Choroid plexus epithelial cell (primary cell): ENCODE measurements around the gene RALB.
A peak's percentile ranks its signal among the peaks of the same experiment; 100 is the strongest.

Source experiments
- DNase-seq: peaks from one replicate; pipeline ENCODE4 v3.0.0-alpha.2; 2010; ENCODE audit warnings: low read depth
- H3K4me3 ChIP-seq: 2 replicates; pipeline ENCODE4 v1.5.1; 2011; ENCODE audit warnings: low read depth, mild to moderate bottlenecking, control low read depth, low read length, moderate library complexity
- CTCF ChIP-seq: conservative IDR thresholded peaks from 2 replicates; pipeline ENCODE4 v1.5.1; 2011; ENCODE audit warnings: low read depth, mild to moderate bottlenecking, control low read depth, inconsistent platforms, low read length, moderate library complexity

Gene RALB

DNA sequence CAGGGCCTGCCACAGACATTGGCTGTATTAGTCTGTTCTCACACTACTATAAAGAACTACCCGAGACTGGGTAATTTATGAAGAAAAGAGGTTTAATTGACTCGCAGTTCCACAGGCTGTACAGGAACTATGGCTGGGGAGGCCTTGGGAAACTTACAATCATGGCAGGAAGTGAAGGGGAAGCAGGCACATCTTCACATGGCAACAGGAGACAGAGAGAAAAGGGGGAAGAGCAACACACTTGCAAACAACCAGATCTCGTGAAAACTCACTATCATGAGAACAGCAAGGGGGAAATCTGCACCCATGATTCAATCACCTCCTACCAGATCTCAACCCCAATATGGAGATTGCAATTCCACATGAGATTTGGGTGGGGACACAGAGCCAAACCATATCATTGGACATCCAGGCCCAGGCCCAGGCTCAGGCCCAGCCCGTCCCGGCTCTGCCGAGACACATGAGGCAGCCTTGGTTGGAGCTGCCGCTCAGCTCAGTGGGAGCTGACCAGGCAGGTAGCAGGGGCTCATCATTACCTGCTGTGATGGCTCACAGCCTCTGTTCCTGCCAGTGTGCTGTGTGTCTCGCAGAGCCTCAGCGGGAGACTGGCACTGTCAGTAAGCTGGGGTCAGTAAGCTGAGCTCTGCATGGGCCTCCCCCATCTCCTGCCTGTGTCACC, 8.6 kb upstream of the RALB start:
- DNase-seq: no peak
- no peak overlapping the region for H3K4me3 ChIP-seq
- TF ChIP-seq CTCF: no peak

- H3K4me3 ChIP-seq: no peak overlapping the region
Measured at GRCh38 chr2:120244656-120245519, 7.8 kb upstream of the RALB start.

GRCh38 chr2:120245520-120246332, 6.9 kb upstream of the RALB start:
- TF ChIP-seq CTCF: no peak
- DNase-seq: peak; percentile 29

More at GRCh38 chr2:120244656-120245519, 7.8 kb upstream of the RALB start:
- no peak for DNase-seq
- no peak for TF ChIP-seq CTCF

GRCh38 chr2:120246546-120247300, 5.9 kb upstream of the RALB start:
- DNase-seq: no peak
- TF ChIP-seq CTCF: no peak
- H3K4me3 ChIP-seq: no peak overlapping the region

More at GRCh38 chr2:120245520-120246332, 6.9 kb upstream of the RALB start:
- no peak overlapping the region for H3K4me3 ChIP-seq

DNA sequence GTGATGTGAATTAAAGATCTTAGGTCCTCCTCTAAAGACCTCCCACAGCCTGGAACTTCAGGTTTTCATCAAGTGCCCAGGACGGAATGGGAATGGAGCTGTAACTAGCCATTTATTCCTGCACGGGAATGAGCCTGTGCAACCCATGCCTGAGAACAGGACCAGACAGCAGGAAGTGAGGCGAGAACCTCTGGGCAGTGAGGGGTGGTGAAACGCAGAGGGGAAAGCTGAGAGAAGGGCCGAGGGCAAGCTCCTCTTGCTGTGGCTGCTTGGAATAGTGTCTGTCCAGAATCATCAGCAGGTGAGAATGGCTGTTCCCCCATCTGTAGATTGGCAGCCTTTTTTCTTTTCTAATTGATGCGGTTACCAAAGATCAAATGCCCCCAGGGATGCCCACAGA, 4.8 kb upstream of the RALB start:
- no peak overlapping the region for H3K4me3 ChIP-seq
- no peak for TF ChIP-seq CTCF
- DNase-seq: no peak

DNA sequence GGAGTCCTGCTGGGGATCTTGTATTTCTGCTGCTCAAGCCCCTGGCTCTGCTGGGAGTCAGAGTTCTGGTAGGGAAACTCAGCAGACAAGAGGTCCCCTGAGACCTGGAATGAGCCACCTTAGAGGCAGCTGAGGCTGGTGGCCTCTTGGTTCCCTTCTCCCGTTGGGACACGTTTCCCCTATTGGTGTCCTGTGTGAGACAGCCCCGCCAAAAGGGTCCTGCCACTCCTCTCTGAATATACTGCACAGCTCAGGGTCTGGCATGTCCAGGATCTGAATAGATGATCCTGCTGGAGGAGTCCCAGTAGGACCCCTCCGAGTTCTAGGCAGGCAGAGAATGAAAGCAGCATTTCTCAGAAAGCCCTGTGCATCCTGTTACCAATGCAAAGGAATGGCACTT, 2.0 kb upstream of the RALB start:
- no peak for DNase-seq
- no peak overlapping the region for H3K4me3 ChIP-seq
- TF ChIP-seq CTCF: no peak
